Neuronal stem cell (in vitro differentiated cells): Measurements from ENCODE around the gene AIFM3.

Experiments used
- DNase-seq: peaks from one replicate; pipeline ENCODE4 v3.0.0-alpha.2; 2013; ENCODE audit warnings: low spot score
- H2AFZ ChIP-seq: one replicate; pipeline ENCODE4 v1.6.1; 2013; ENCODE audit warnings: mild to moderate bottlenecking, low read length, inconsistent platforms
- H2AK5ac ChIP-seq: 2 replicates; pipeline ENCODE4 v1.6.1; 2013; ENCODE audit warnings: low read depth, mild to moderate bottlenecking, inconsistent platforms, low read length, moderate library complexity, mixed read lengths
- H2BK120ac ChIP-seq: 2 replicates; pipeline ENCODE4 v1.6.1; 2013; ENCODE audit warnings: low read depth, mild to moderate bottlenecking, inconsistent platforms, low read length, moderate library complexity, mixed read lengths
- H2BK12ac ChIP-seq: one replicate; pipeline ENCODE4 v1.6.1; 2013; ENCODE audit warnings: low read length, inconsistent platforms
- H2BK15ac ChIP-seq: 2 replicates; pipeline ENCODE4 v1.6.1; 2013; ENCODE audit warnings: mild to moderate bottlenecking, low read length, inconsistent platforms, mixed read lengths
- H2BK5ac ChIP-seq: one replicate; pipeline ENCODE4 v1.6.1; 2013; ENCODE audit warnings: inconsistent platforms, mild to moderate bottlenecking, low read length, moderate library complexity
- H3K14ac ChIP-seq: one replicate; pipeline ENCODE4 v1.6.1; 2013; ENCODE audit warnings: low read length, inconsistent platforms
- H3K18ac ChIP-seq: 2 replicates; pipeline ENCODE4 v1.6.1; 2013; ENCODE audit warnings: low read length, inconsistent platforms
- H3K23ac ChIP-seq: 2 replicates; pipeline ENCODE4 v1.6.1; 2013; ENCODE audit warnings: low read depth, mild to moderate bottlenecking, mixed read lengths, low read length, inconsistent platforms; ENCODE audit not compliant: poor library complexity
- H3K27ac ChIP-seq: replicated peaks from 3 replicates; pipeline ENCODE4 v1.5.1; 2013; ENCODE audit warnings: low read length, inconsistent platforms
- H3K27me3 ChIP-seq, 3 experiments: 2 replicates each; pipeline ENCODE4 v1.6.1; 2013; ENCODE audit warnings: low read length in 3 of 3, mild to moderate bottlenecking in 2 of 3, inconsistent platforms in 1 of 3, low read depth in 1 of 3, mixed read lengths in 1 of 3, moderate library complexity in 1 of 3; ENCODE audit not compliant: control insufficient read depth in 3 of 3, insufficient read depth in 3 of 3
- H3K36me3 ChIP-seq, 2 donors: replicated peaks in 1 of 2; 2 replicates each; pipeline ENCODE4 v1.6.1; 2013; ENCODE audit warnings: low read length in 2 of 2; ENCODE audit not compliant: control insufficient read depth in 2 of 2, insufficient read depth in 2 of 2
- H3K4ac ChIP-seq: 2 replicates; pipeline ENCODE4 v1.6.1; 2013; ENCODE audit warnings: inconsistent platforms, mild to moderate bottlenecking, low read length, moderate library complexity
- H3K4me1 ChIP-seq, 2 donors: 1 replicate in 1 of 2; 2 replicates in 1 of 2; pipeline ENCODE4 v1.6.1; 2013; ENCODE audit warnings: low read length in 2 of 2, low read depth in 1 of 2; ENCODE audit not compliant: control insufficient read depth in 2 of 2, insufficient read depth in 1 of 2
- H3K4me2 ChIP-seq: one replicate; pipeline ENCODE4 v1.6.1; 2013; ENCODE audit warnings: mild to moderate bottlenecking, low read length, inconsistent platforms; ENCODE audit not compliant: insufficient read depth, poor library complexity, severe bottlenecking
- H3K4me3 ChIP-seq, 2 donors: 2 replicates each; pipeline ENCODE4 v1.5.1; 2013; ENCODE audit warnings: low read length in 2 of 2, mild to moderate bottlenecking in 2 of 2, inconsistent platforms in 1 of 2, moderate library complexity in 1 of 2
- H3K79me1 ChIP-seq: one replicate; pipeline ENCODE4 v1.6.1; 2013; ENCODE audit warnings: low read depth, mild to moderate bottlenecking, inconsistent platforms, low read length, moderate library complexity
- H3K9ac ChIP-seq: one replicate; pipeline ENCODE4 v1.6.1; 2013; ENCODE audit warnings: mild to moderate bottlenecking, low read depth, low read length, inconsistent platforms; ENCODE audit not compliant: poor library complexity
- H3K9me3 ChIP-seq, 2 donors: replicated peaks in 1 of 2; 2 replicates each; pipeline versions ENCODE3 to v1.6.1; 2013; ENCODE audit warnings: low read length in 2 of 2, mild to moderate bottlenecking in 2 of 2, inconsistent platforms in 1 of 2, low read depth in 1 of 2, mixed read lengths in 1 of 2, moderate library complexity in 1 of 2; ENCODE audit not compliant: control insufficient read depth in 2 of 2, insufficient read depth in 1 of 2
- H4K8ac ChIP-seq: one replicate; pipeline ENCODE4 v1.6.1; 2013; ENCODE audit warnings: low read depth, mild to moderate bottlenecking, inconsistent platforms, low read length, moderate library complexity
- H4K91ac ChIP-seq: one replicate; pipeline ENCODE4 v1.6.1; 2013; ENCODE audit warnings: low read length, low read depth, mild to moderate bottlenecking, inconsistent platforms; ENCODE audit not compliant: poor library complexity
- WGBS, 2 donors: extraction: QIAGEN DNeasy Blood & Tissue Kit; methylation state at CpG; one replicate each; pipeline ENCODE4 v1.1.7; 2013; ENCODE audit warnings: missing lambda C conversion rate in 2 of 2, mixed read lengths in 1 of 2; ENCODE audit not compliant: insufficient read length in 2 of 2, insufficient replicate concordance in 1 of 2; ENCODE audit errors: extremely low coverage in 2 of 2; 5-methylcytosine and 5-hydroxymethylcytosine counted together

AIFM3 gene

GRCh38 chr22:21029486-21030025 is 62.5 kb downstream of the AIFM3 start:
- peak overlapping the region; percentile 29 for H4K8ac ChIP-seq
- no peak overlapping the region for H2BK120ac ChIP-seq
- H3K27me3 ChIP-seq, result peaks cover 0 to 43% (median 18%) of the 10 kb centered on the region in 3 experiments
- peak overlapping the region; percentile 52 for H2BK12ac ChIP-seq
- H3K9ac ChIP-seq, result no peak overlapping the region
- H2BK15ac ChIP-seq, result peak overlapping the region; percentile 73
- DNase-seq, result no peak
- no peak overlapping the region for H2BK5ac ChIP-seq
- no peak overlapping the region for H3K27ac ChIP-seq
- H4K91ac ChIP-seq, result no peak overlapping the region
- no peak overlapping the region for H3K4ac ChIP-seq
- H3K4me1 ChIP-seq, result peaks cover 6 to 18% of the 10 kb centered on the region in 2 donors
- no peaks in the 10 kb centered on the region for H3K36me3 ChIP-seq
- H3K4me3 ChIP-seq, result no peak overlapping the region
- WGBS, 2 donors, result no CpG with 5 or more reads among the region's 12 CpGs
- H3K4me2 ChIP-seq, result no peak overlapping the region
- peak overlapping the region; percentile 78 for H2AK5ac ChIP-seq
- peak overlapping the region; percentile 35 for H2AFZ ChIP-seq
- H3K9me3 ChIP-seq, result peaks cover 0 to 2% of the 10 kb centered on the region in 2 donors
- H3K18ac ChIP-seq, result peak overlapping the region; percentile 86
- peak overlapping the region; percentile 98 for H3K23ac ChIP-seq
- peak overlapping the region; percentile 86 for H3K14ac ChIP-seq
- H3K79me1 ChIP-seq, result peaks cover 1% of the 10 kb centered on the region

DNA sequence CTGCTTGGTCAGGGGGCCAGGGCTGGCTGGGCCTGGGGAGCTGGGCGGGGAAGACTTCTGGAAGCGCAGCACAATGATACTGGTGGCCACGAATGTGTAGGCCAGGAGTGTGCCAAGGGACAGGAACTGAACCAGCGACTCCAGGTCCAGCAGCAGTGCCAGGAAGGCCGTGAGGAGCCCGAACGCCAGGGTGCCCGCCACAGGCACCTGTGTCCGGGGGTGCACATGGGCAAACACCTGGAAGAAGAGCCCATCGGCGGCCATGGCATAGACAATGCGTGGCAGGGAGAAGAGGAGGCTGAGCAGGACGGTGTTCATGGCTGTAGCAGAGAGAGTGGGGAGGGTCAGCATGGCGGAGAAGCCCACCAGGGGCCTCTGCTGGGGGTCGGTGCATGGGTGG is 63.0 kb downstream of the AIFM3 start:
- no peak overlapping the region for H4K91ac ChIP-seq
- peak overlapping the region; percentile 98 for H3K23ac ChIP-seq
- H2BK5ac ChIP-seq, result no peak overlapping the region
- H3K4me1 ChIP-seq, result peaks cover 6 to 18% of the 10 kb centered on the region in 2 donors
- WGBS, 2 donors, result no CpG with 5 or more reads among the region's 15 CpGs
- no peaks in the 10 kb centered on the region for H3K36me3 ChIP-seq
- H3K18ac ChIP-seq, result peak overlapping the region; percentile 86
- no peak overlapping the region for H3K9ac ChIP-seq
- no peak overlapping the region for H3K27ac ChIP-seq
- H2BK15ac ChIP-seq, result peak overlapping the region; percentile 73
- DNase-seq, result no peak
- no peak overlapping the region for H3K4ac ChIP-seq
- H3K4me3 ChIP-seq, result no peak overlapping the region
- no peak overlapping the region for H4K8ac ChIP-seq
- H3K9me3 ChIP-seq, result peaks cover 0 to 2% of the 10 kb centered on the region in 2 donors
- H3K4me2 ChIP-seq, result no peak overlapping the region
- H2BK120ac ChIP-seq, result no peak overlapping the region
- H3K79me1 ChIP-seq, result peaks cover 1% of the 10 kb centered on the region
- peaks cover 0 to 48% (median 18%) of the 10 kb centered on the region in 3 experiments for H3K27me3 ChIP-seq
- H2AK5ac ChIP-seq, result peak overlapping the region; percentile 78
- peak overlapping the region; percentile 86 for H3K14ac ChIP-seq
- no peak overlapping the region for H2BK12ac ChIP-seq
- no peak overlapping the region for H2AFZ ChIP-seq
